GM19025 (cell line): ENCODE data around the gene ZNF546.
"Not testable (repeated sequence)": the region's sequence is repeated elsewhere in the genome, so short reads cannot be mapped to it uniquely, and the experiment has no call there.

ENCODE experiments used
- ATAC-seq: cut with Tn5 transposase; IDR thresholded peaks from one replicate; pipeline ENCODE4 v1.9.1; 2021; ENCODE audit warnings: mild to moderate bottlenecking, low read depth, moderate library complexity; ENCODE audit not compliant: unreplicated experiment

ZNF546 gene

GRCh38 chr19:39996811-39997637 is at the start of gene ZNF546:
Gene ZNF546 (plus strand): TSS chr19:39997060. CDS start chr19:39998327, 1,267 bp downstream.
- ATAC-seq: peak; percentile 85

GRCh38 chr19:39949026-39949747 is 47.7 kb upstream of the ZNF546 start:
- ATAC-seq: no peak

- ATAC-seq: no peak
Measured at GRCh38 chr19:39951065-39951650, 45.7 kb upstream of the ZNF546 start.

GRCh38 chr19:39951686-39952085 is 45.2 kb upstream of the ZNF546 start:
- ATAC-seq: no peak

- ATAC-seq: no peak
Measured at GRCh38 chr19:39953915-39954314, 42.9 kb upstream of the ZNF546 start.

- ATAC-seq: not testable (repeated sequence)
Measured at GRCh38 chr19:39957886-39958285, 39.0 kb upstream of the ZNF546 start.

- not testable (repeated sequence) for ATAC-seq
Measured at GRCh38 chr19:39958942-39959341, 37.9 kb upstream of the ZNF546 start.

- not testable (repeated sequence) for ATAC-seq
Measured at GRCh38 chr19:39959407-39959806, 37.5 kb upstream of the ZNF546 start.

- no peak for ATAC-seq
Measured at GRCh38 chr19:39963898-39964297, 33.0 kb upstream of the ZNF546 start.

- ATAC-seq: no peak
Measured at GRCh38 chr19:39966617-39967016, 30.2 kb upstream of the ZNF546 start.

- no peak for ATAC-seq
Measured at GRCh38 chr19:39967561-39967960, 29.3 kb upstream of the ZNF546 start.

GRCh38 chr19:39968789-39969188 is 28.1 kb upstream of the ZNF546 start:
- ATAC-seq: no peak

GRCh38 chr19:39969266-39969665 is 27.6 kb upstream of the ZNF546 start:
- ATAC-seq: no peak

- ATAC-seq: no peak
Measured at GRCh38 chr19:39969681-39970424, 27.0 kb upstream of the ZNF546 start.

GRCh38 chr19:39970425-39970674 is 26.5 kb upstream of the ZNF546 start:
- peak; percentile 5 for ATAC-seq

- ATAC-seq: peak; percentile 97
Measured at GRCh38 chr19:39970675-39971379, 26.0 kb upstream of the ZNF546 start, which contains the start of gene PSMC4. Gene PSMC4 (plus strand): TSS chr19:39971165. CDS start chr19:39971203, 38 bp downstream.

- no peak for ATAC-seq
Measured at GRCh38 chr19:39971380-39972035, 25.4 kb upstream of the ZNF546 start.

GRCh38 chr19:39974377-39975155 is 22.3 kb upstream of the ZNF546 start:
- ATAC-seq: no peak

- ATAC-seq: no peak
Measured at GRCh38 chr19:39982883-39983282, 14.0 kb upstream of the ZNF546 start.
